Measurements from ENCODE around the gene CCT8.

CCT8 gene

GRCh38 chr21:29056538-29057050 lies 16.9 kb downstream of the CCT8 start:
- no peak for DNase-seq (ENCODE audit: extremely low read depth, low read depth)
- no peak for TF ChIP-seq CTCF (IDR thresholded peaks at IDR 0.05; ENCODE audit: low read depth, low read length)

- DNase-seq (ENCODE audit: extremely low read depth, low read depth), result no peak
- no peak for TF ChIP-seq CTCF (IDR thresholded peaks at IDR 0.05; ENCODE audit: low read depth, low read length)
Measured at GRCh38 chr21:29056005-29056404, 17.4 kb downstream of the CCT8 start.

GRCh38 chr21:29055080-29055479 lies 18.4 kb downstream of the CCT8 start:
- TF ChIP-seq CTCF (IDR thresholded peaks at IDR 0.05; ENCODE audit: low read depth, low read length), result no peak
- DNase-seq (ENCODE audit: extremely low read depth, low read depth), result no peak

- no peak for DNase-seq (ENCODE audit: extremely low read depth, low read depth)
Measured at GRCh38 chr21:29053656-29054055, 19.8 kb downstream of the CCT8 start.

GRCh38 chr21:29053011-29053553 lies 20.4 kb downstream of the CCT8 start:
- no peak for TF ChIP-seq CTCF (IDR thresholded peaks at IDR 0.05; ENCODE audit: low read depth, low read length)
- DNase-seq (ENCODE audit: extremely low read depth, low read depth), result no peak

More at GRCh38 chr21:29053656-29054055, 19.8 kb downstream of the CCT8 start:
- no peak for TF ChIP-seq CTCF (IDR thresholded peaks at IDR 0.05; ENCODE audit: low read depth, low read length)

- no peak for TF ChIP-seq CTCF (IDR thresholded peaks at IDR 0.05; ENCODE audit: low read depth, low read length)
- no peak for DNase-seq (ENCODE audit: extremely low read depth, low read depth)
Measured at GRCh38 chr21:29052224-29052623, 21.2 kb downstream of the CCT8 start.

GRCh38 chr21:29034678-29035077 lies 38.8 kb downstream of the CCT8 start:
- TF ChIP-seq CTCF (IDR thresholded peaks at IDR 0.05; ENCODE audit: low read depth, low read length), result no peak
- DNase-seq (ENCODE audit: extremely low read depth, low read depth), result no peak
